Measurements from ENCODE around the gene CTXN1.
"Not testable (repeated sequence)": the region's sequence is repeated elsewhere in the genome, so short reads cannot be mapped to it uniquely, and the experiment has no call there.

Gene CTXN1

DNA sequence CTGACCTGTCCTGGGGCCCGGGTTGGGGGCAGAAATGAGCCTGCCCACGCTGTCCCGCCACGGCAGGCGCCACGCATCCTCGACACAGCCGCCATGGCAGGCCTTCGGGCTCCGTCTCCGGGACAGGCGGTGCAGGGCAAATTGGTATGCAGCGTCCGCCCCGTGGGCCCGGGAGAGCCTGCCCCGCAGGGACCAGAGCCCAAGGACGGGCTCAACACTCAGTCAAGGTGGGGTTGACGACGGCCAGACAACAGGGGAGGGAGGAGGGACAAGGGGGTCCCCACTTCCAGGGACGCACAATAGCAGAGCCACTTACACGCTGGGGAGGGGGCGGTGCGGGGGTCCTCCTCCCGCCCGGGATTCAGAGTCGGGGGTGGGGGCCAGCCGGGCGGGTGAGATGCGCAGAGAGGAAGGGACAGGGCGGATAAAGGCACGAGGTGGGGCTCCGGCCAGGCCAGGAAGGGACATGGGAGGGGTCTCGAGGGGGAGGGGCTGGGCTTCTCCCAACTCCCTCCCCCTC is 1.2 kb downstream of the CTXN1 start:
- no peak for DNase-seq

DNA sequence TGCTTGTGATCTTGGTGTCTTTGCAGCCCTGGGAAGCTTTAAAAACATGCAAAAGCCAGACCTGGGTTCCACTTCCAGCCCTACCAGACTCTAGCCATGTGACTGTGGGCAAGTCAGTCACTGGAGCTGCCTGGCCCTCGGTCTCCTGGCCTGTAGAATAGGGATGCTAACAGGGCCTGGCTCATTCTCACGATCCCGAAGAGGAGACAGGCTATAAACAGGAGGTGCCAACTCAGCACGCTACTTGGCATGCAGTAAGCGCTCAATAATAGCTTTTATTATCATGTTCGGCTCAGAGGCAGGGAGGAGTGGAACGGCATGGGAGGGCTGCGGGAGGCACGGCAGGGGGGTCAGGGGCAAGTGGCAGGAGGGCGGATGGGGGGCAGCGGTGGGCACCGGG is 1.7 kb downstream of the CTXN1 start:
- DNase-seq = no peak

DNA sequence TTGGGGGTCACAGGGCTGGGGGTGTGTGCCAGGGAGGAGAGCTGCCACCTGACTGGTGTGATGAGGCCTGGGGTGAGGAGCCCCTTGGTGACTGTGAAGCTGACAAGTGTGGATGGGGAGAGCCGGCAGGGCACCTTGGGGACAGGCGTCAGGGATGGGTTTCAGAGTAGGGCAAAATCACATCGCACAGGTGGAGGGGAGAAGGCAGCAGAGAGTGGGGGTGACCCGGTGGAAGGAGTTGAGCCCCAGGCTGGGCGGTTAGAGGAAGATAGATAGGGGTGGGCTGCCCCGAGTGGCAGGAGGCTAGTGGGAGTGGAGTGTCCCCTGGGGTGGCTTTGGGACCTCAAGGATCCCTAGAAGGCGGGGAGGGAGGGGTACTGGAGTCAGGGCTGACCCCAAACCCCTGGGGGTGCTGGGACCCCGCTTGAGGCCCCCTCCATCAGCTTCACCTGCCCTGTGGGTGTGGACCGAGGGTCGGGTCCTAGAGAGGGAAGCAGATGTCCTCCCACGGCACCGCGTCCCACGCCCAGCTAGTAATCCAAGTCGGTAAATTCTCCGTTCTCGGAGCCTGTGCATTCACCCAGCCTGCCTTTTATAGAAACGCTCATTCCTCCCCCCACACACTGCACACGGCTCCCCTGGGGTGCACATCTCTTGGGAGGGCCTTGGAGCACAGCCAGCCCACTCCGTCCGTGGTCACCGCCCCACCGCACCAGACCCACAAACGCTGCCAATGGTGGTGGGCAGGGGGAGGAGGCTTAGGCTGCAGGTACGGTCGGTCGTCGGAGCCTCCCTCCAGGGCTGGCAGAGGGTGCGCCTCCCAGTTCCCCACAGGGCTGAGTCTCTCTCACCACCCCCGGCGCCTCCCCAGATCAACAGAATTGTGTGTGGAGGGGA is 2.4 kb downstream of the CTXN1 start:
- no peak for DNase-seq

DNA sequence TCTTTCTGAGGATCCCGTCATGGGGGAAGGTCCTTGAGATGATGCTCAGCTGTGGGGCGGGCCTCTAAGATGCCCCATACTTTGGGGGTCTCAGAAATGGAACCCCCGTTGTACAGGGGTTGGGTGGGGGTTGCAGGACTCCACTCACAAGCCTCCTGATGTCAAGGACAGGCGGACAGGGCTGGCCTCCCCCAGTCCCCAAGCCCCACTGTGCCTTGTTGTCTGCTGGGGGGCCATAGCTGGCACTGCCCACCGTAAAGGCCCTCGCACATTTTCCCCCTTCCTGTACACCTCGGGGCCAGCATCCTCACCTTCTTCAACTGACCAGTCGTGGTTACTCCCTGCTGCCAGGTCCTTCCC is 3.1 kb downstream of the CTXN1 start:
- no peak for DNase-seq

DNA sequence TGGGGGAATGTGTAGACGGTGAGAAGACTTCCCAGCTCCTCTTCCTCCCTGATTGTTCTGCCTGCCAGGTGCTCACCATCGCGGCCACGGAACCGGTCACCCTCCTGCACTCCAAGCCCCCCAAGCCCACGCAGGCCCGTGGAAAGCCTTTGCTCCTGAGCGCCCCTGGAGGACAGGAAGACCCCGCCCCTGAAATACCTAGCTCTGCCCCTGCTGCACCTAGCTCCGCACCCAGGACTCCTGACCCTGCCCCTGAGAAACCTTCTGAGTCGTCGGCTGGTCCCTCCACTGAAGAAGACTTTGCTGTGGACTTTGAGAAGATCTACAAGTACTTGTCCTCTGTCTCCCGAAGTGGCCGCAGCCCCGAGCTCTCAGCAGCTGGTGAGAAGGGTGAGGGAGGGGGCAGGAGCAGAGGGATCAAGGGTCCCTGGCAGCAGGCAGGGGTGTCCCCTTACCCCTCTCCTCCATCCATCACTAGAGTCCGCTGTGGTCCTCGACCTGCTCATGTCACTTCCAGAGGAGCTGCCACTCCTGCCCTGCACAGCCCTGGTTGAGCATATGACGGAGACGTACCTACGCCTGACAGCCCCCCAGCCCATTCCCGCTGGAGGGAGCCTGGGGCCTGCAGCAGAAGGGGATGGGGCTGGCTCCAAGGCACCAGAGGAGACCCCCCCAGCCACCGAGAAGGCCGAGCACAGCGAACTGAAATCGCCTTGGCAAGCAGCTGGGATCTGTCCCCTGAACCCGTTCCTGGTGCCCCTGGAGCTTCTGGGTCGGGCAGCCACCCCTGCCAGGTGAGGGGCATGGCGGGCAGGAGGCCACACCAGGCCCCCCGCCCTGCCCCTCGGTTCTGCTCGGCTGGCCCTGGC is 3.7 kb downstream of the CTXN1 start:
- no peak for DNase-seq

DNA sequence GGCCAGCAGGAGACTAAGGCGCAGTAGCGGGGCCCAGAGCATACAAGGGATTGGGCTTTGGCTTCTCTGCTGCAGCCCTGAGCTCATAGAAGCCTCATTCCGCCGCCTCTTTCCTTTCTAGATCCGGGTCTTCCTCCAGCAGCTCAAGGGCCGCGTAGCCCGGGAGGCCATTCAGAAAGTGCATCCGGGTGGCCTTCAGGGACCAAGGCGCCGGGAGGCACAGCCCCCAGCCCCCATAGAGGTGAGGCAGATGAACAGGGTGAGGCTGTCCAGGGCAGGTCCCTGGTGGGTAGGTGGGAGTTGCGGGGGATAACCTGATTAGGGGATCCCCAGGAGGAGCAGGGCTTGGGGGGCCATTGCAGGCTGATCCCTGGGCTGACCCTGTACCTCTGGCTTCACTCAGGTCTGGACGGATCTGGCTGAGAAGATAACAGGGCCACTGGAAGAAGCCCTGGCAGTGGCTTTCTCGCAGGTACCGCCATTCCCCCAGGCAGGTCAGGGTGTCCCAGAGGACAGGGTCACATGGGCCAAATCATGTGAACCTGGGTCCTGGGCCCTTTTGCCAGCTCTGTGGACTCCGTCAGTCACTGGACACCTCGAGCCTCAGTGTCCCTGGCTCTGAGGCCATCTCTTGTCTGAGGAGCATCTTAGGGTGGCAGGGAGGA is 4.5 kb downstream of the CTXN1 start:
- no peak for DNase-seq

DNA sequence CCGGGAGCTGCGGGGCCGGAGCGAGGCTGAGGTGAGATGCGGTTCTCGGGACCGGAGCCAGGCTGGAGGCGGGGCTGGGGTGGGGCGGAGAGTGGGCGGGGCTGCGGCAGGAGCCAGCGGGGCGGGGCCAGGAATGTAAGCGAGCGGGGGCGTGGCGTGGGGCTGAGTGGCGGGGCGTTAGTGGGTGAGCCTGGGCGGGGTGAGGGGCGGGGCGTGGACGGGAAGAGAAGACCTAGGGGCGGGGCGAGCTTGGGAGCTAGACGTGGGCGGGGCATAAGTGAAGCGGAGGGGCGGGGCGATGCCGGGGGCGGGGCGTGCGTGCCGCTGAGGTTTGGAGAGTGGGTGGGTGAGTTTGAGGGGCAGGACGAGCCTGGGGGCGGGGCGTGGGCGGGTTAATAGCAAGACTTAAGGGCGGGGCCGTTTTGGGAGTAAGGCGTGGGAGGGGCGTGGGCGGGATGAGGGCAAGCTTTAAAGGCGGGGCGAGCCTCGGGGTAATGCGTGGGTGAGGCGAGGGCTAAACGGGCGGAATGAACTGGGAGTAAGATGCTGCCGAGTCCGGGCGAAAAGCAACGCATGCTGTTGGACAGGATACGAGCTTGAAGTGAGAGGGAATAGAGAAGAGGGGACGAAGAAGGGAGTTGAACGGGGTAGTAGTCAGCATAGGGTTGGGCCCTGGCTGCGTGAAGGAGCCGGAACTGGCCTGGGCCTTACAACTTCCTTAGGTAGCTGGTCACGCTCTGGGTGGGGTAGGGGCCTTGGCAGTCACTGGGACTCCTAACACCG is 5.2 kb downstream of the CTXN1 start:
- DNase-seq = peak; percentile 100

DNA sequence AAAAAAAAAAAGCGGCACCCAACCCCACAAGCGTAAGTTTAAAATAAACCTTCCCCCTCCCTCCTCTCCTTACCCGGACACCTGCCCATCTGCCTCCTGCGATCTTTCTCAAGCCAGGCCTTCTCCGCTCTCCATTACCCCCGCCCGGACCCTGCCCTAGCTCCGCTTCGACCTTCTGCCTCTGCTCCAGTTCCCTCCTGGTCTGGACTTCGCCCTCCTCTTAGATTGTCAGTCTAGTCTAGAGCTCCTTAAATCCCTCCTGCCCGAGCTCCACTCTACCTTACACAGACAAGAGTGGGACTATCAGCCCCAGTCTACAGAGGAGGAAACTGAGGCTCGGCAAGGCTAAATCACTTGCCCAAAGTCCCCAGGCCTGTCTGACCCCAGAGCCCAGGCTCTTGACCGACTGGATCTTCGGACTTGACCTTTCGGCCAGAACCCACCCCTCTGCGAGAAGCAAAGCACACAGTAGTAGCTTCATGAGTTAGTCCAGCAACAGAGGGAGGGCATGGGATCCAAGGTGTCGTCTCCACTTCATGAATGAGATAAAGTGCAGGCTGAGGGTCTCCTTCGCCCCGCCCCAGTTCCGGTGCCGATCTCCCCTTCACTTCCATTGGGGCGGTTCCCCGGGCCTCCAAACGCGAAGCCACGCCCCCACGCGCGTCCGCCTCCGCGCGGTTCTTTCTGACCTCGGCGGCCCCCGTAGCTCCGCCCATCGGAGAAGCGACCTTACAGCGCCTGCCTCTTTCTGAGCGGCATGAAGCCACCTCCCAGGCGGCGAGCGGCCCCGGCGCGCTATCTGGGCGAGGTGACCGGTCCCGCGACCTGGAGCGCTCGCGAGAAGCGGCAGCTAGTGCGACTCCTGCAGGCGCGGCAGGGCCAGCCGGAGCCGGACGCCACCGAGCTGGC is 6.1 kb downstream of the CTXN1 start, which contains the start of gene SNAPC2:
Gene SNAPC2, plus strand, starts transcription at position 729 of the 909 bp plus-strand sequence. Its CDS starts 29 bp downstream, at position 758.
- peak; percentile 98 for DNase-seq

DNA sequence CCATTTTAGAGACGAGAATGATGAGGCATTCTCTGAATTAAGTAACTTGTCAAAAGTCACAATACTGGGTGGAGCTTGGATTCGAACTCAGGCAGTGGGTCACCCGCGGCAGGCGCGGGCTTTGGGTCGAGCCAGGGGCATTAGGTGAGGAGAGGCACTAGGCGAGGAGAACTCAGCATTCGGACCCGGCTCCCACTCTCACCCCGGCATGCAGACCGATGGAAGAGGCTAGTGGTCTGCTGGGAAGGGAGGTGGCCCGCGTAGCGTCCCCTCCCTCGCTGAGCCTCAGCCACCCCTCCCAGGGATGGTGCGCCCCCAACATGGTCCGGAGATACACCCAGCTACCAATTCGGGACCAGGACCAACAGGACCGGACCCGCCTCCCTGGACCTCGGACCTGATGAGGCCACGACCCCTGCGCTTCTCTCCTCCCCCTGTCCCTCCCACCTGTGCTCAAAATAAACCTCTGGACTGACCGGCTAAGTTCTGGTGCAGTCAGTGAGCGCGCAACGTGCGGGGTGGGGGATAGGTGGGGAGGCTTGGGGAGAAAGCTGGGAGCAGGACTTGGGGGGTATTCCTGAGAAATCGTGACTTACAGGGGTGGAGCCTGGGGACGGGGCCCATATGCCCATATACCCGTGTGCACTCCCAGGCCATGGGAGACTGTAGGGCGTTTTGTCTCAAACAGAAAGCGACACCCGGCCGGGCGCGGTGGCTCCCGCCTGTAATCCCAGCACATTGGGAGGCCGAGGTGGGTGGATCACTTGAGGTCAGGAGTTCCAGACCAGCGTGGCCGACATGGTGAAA is 7.1 kb downstream of the CTXN1 start:
- DNase-seq = no peak

DNA sequence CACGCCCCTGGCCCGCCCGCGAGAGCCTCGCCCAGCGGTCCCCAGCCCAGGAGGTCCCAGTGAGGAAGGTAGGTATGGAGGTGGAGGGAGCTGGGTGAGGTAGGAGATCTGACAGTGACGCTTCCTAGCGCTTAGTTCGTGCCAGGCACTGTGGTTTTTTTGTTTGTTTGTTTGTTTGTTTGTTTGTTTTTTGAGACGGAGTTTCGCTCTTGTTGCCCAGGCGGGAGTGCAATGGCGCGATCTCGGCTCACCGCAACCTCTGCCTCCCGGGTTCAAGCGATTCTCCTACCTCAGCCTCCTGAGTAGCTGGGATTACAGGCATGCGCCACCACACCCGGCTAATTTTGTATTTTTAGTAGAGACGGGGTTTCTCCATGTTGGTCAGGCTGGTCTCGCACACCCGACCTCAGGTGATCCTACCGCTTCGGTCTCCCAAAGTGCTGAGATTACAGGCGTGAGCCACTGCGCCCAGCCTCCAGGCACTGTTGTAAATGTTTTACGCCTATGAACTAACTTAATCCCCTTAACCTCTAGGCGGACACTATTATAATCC is 7.8 kb downstream of the CTXN1 start:
- not testable (repeated sequence) for DNase-seq

DNA sequence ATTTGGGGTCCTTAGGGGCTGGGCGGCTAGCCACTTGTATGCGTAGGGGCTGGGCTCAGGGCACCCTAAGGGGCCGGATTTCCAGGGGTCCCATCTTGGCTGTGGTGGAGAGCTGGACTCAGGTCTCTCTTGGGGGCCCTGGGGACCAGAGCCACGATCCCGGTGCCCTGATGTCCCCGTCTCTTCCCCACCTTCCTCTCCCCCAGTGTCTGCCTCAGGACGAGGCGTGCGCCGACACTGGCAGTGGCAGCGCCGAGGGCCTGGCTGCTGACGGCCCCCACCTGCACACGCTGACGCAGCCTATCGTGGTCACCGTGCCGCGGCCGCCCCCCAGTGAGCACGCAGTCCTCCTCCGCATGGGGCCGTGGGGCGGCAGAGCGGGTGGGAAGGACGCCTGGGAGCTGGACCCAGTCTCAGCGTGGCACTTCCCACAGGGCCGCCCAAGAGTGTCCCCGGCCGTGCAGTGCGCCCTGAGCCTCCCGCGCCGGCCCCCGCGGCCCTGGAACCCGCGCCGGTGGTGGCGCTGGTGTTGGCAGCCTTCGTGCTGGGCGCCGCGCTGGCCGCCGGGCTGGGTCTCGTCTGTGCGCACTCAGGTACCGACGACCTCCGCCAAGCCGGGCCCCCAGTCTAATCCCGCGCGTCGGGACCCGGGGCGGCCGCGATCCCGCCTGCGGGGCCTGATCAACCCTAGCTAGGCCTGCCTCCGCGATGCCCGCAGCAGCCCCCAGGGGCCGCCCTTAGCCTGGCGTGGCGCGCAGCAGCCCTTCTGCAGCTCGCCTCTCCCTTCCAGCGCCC is 8.5 kb downstream of the CTXN1 start:
- DNase-seq = peak; percentile 72

DNA sequence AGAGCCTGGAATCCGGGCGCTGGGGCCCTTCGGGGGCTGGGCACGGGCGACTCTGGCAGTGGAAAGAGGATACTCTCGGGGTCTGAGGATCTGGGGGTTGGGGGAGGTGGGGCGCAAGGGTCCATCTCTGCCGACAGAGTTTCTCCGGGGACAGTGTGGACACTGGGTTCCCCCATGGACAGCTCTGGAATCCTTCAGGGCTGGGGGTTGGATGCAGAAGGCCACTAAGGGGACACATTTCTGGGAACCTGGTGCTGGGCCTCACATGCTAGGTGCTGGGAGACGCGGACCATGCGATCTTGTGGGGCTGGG is 9.0 kb downstream of the CTXN1 start:
- no peak for DNase-seq

DNA sequence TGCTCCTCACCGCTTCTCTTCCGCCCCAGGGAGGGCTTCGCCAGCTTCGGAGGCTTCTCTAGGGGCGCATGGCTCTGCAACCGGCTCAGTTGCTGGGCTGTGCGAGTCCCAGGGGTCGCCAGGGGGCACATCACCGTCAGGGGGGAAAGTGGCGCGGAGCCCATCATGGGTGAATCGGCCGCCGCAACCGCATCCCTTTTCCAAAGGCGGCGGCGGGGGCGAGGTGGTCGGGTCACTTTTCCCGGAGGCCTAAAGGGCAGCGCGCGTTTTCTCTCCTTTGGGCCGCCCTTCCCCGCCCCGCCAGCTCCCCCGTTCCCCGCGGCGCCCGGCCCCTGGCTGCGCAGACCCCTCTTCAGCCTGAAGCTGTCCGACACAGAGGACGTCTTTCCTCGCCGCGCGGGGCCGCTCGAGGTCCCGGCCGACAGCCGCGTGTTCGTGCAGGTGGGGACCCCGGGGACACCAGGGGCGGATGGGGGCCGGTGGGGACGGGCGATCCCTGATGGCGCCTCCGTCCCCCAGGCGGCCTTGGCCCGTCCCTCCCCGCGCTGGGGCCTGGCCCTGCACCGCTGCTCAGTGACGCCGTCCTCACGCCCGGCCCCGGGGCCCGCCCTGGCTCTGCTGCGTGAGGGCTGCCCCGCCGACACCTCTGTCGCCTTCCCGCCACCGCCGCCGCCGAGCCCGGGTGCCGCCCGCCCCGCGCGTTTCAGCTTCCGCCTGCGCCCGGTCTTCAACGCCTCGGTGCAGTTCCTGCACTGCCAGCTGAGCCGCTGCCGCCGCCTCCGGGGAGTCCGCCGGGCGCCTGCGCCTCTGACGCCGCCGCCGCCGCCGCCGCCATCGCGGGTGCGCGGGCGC is 9.6 kb downstream of the CTXN1 start:
- peak; percentile 79 for DNase-seq

DNA sequence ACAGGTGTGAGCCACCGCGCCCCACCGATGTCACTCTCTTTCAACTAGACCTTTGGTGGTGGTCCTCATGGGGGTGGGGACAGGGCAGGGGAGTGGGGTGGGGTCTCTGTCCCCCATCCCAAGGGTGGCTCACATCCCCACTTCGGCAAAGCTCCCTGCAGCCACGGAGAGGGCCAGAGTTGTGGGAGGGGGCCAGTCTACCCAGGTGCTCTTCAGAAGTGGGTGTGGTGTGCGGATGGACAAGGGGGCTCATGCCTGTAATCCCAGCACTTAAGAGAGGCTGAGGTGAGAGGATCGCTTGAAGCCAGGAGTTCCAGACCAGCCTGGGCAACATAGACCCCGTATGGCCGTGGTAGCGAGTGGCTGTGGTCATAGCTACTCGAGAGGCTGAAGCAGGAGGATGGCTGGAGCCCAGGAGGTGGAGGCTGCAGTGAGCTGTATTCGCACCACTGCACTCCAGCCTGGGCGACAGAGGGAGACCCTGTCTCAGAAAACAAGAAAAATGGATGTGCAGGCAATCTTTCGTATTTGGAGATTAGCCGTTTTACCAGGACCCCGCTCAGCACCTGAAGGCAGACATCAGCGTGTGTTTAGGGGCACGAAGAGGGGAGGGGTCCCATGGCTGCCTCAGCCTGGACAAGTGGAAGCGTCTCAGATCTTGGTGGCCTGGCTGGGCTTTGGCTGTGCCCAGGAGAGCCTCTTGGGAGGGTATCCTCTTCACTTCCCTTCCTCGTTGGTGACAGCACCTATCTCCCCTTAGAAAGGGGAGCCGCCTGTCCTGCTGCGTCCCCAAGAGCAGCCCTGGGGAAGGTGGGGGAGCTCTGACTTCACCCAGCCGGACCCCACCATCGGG is 10.5 kb downstream of the CTXN1 start:
- no peak for DNase-seq

DNA sequence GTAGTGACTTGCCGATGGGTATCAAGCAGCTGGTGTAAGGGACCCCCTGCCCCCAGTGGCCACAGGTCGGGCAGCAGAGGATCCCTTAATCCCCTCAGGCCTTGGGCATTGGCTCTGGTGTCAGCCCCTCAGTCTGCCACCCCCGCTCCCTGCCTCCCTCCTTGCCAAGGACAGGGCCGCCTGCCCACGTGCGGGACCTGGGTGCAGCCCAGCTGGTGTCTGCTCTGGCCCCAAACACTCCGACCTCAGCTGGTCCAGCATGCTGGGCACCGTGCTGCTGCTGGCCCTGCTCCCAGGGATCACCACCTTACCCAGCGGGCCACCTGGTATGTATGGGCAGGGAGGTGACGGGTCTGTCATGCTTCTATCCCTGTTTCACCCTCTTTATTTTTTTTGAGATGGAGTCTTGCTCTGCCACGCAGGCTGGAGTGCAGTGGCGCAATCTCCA is 11.3 kb downstream of the CTXN1 start, which contains the start of gene TGFBR3L:
Gene TGFBR3L, plus strand, starts transcription at position 233 of the 448 bp plus-strand sequence.
- no peak for DNase-seq

DNA sequence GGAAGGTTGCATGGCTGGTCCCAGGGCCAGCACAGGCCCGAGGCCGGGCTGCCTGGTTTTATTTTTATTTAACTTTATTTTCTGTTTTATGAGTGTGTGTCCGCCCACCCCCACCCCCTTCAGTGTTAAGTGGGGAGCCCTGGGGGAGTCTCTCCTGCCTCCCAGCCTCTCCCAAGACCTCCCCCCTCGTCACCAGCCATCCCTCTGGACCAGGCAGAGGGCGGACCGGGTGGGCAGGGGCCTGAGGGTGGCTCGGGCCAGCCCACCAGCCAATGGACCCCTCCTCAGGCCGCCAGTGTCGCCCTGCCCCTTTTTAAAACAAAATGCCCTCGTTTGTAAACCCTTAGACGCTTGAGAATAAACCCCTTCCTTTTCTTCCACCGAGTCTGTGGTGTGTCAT is 11.8 kb downstream of the CTXN1 start:
- DNase-seq = no peak

DNA sequence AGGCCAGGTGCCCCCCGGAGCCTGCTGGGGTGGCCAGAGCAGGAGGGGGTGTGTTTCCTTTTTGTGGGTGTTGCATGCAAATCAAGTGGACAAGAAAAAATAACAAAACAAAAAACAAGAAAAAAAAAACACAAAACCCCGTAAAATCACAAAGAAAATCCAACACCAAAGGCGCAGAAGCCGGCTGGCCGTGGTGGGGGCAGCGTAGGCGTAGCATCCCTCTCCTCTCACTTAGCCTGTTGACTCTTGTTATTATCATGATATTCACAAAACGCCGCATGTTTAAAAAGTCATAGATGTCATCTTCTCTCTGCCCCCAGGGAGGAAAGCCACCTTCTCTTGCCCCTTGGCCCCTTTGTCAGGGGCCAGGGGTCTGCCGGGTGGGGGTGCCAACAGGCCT is 12.3 kb downstream of the CTXN1 start:
- DNase-seq = no peak
